GM21367 (cell line): ENCODE results near the gene SOX18.
"Not testable (repeated sequence)": the region's sequence is repeated elsewhere in the genome, so short reads cannot be mapped to it uniquely, and the experiment has no call there.

Experiments
- ATAC-seq: cut with Tn5 transposase; IDR thresholded peaks from one replicate; pipeline ENCODE4 v1.9.1; 2021; ENCODE audit not compliant: unreplicated experiment

The SOX18 gene

DNA sequence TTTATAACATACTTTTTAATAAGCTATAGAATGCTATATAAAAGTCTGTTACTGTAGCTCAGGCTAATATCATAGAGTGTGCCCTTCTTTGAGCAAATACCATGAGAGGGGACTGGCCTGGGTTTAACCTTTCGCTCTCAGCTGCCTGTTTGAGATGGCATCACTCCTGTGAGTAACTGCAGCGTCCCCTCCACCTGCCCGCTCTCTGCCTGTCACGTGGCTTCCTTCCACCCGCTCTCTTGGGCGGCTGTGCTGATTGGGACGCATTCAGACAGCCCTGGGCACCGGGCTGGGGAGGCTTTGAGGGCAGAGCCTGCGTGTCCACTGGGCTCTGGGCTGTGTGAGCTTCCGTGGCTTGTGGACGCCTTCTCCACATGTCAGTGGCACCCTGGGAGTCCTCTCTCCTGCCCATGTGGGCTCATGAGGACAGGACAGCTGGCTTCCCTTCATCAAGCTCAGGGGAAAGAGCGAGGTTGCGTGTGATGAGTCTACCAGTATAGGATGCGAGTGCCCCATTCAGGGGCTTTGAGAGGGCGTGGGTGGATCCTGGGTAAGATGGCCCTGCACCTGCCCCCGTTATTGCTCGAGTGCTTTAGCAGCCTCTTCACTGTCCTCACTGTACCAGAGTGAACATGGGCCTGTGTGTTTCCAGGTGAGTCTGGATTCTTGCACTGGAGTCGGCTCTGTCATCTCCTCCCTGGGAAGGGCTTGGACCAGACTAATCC lies 24.2 kb downstream of the SOX18 start:
- no peak for ATAC-seq

DNA sequence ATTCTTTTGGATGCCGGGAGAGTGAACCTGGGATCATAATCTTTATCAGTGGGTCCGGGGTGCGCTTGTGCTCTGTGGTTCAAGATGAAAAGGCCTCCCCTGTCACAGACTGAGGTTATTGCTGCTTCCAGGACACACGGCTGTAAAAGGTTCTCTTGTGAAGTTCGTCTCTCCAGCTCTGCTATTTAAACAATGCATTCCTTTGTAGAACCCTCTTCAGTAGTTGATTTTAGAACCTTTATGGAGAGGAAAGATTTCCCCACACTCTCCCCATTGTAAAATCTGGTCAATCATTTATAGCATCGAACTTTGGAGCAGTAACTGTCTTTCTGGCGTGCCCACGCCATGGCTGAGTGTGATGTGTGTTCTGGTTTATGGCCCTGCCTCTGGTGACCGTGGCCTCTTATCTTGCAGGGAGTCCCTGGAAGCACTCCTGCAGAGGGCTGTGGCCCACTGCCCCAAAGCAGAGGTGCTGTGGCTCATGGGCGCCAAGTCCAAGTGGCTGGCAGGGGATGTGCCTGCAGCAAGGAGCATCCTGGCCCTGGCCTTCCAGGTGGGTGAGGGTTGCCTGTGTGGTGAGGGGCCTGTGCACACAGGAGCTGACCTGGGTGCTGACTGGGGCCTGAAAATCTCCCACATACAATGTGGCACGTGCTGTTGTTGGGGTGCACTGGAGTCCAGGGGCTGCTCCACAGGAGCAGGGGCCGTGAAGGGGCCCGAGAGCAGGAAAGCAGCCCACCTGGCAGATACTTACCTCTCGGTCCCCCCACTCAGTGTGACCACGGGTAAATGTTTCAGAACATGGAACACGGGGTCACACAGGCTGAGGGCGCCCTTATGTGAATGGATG lies 25.1 kb downstream of the SOX18 start:
- ATAC-seq: no peak

DNA sequence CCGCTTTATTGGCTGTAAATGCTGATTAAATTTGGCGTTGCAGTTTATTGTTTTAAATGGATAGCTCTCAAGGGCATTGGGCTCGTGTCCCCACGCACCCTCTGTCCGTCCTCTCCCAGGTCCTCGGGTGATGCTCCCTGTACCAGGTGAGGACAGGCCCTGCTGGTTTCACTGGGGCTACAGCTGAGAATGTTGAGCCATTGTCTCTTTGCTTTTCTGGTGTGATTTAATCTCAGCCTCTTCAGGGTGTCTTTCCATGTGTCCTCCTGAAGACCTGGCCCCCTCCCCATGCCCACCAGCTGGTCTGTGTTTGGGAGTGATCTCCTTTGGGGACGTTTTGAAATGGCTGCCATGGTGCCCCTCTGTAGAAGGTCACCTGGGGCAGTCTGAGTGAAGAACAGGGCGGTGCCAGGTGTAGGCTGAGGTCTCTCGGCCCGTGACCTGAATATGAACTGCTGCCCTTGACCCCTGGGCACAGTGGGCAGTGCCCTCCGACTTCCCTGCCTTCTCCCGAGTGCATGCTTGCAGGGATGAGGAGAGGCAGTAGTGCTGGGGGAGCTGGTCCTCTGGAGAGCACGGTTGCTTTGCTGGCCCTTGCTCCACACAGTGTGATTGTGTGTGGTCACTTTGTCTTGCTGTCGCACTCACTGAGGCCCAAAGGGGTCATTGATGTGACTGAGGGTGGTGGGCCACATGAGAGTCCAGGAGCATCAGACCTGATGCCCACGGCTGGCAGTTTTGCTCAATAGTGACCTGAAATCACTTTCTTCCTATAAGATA lies 25.9 kb downstream of the SOX18 start:
- no peak for ATAC-seq

GRCh38 chr20:64022671-64023360 lies 26.6 kb downstream of the SOX18 start:
- no peak for ATAC-seq

DNA sequence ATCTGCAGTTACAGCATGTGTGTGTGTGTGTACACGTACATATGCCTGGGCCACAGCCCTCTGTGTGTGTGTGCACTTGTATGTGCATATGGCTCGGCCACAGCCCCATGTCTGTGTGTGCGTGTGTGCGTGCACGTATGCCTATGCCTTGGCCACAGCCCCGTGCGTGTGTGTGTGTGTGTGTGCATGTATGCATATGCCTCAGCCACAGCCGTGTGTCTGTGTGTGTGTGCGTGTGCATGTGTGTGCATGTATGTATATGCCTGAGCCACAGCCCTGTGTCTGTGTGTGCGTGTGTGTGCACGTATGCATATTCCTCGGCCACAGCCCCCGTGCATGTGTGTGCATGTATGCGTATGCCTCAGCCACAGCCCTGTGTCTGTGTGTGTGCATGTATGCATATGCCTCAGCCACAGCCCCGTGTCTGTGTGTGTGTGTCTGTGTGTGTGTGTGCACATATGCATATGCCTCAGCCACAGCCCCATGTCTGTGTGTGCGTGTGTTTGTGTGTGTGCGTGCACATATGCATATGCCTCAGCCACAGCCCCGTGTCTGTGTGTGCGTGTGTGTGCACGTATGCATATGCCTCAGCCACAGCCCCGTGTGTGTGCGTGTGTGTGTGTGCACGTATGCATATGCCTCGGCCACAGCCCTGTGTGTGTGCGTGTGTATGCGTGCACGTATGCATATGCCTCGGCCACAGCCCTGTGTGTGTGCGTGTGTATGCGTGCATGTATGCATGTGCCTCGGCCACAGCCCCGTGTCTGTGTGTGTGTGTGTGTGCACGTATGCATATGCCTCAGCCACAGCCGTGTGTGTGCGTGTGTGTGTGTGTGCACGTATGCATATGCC lies 28.1 kb downstream of the SOX18 start:
- ATAC-seq: no peak

GRCh38 chr20:64015635-64016034 lies 33.8 kb downstream of the SOX18 start:
- ATAC-seq: no peak

GRCh38 chr20:64012385-64013154 lies 36.9 kb downstream of the SOX18 start:
- ATAC-seq: not testable (repeated sequence)

DNA sequence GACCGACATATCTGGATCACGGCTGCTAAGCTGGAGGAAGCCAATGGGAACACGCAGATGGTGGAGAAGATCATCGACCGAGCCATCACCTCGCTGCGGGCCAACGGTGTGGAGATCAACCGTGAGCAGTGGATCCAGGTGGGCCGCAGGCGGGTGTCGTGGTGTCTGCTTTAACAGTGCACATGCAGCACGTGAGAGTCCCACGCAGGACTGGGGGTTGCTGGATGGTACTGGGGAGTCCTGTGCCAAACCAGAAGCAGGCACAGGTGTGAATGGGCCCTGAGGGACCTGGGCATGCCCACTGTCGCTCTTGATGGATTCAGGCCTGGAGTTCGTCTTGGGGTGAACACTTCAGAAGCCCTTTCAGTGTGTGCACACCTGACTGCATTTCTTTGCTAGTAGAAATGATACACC lies 38.1 kb downstream of the SOX18 start:
- no peak for ATAC-seq

GRCh38 chr20:64010711-64011237 lies 38.7 kb downstream of the SOX18 start:
- ATAC-seq: no peak

- no peak for ATAC-seq
These were observed 39.5 kb downstream of the SOX18 start for GRCh38 chr20:64009811-64010387.

GRCh38 chr20:64006902-64007301 lies 42.5 kb downstream of the SOX18 start:
- ATAC-seq: no peak

- no peak for ATAC-seq
These were observed 42.9 kb downstream of the SOX18 start for GRCh38 chr20:64006490-64006889.

DNA sequence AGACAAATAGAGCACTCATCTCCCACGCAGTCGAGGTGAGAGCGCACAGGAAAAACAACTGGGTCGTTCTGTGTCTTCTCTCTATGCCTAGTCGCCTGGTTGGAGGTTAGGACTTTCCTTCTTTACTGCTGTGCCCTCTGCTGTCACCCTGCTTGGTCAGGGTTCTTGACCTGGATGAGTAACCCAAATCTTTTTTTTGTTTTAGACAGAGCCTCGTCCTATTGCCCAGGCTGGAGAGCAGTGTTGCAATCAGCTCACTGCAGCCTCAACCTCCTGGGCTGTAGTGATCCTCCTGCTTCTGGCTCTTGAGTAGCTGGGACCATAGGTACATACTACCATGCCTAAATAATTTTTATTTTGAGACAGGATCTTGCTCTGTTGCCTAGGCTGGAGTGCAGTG lies 44.0 kb downstream of the SOX18 start:
- no peak for ATAC-seq

- no peak for ATAC-seq
These were observed 45.3 kb downstream of the SOX18 start for GRCh38 chr20:64003960-64004725.

DNA sequence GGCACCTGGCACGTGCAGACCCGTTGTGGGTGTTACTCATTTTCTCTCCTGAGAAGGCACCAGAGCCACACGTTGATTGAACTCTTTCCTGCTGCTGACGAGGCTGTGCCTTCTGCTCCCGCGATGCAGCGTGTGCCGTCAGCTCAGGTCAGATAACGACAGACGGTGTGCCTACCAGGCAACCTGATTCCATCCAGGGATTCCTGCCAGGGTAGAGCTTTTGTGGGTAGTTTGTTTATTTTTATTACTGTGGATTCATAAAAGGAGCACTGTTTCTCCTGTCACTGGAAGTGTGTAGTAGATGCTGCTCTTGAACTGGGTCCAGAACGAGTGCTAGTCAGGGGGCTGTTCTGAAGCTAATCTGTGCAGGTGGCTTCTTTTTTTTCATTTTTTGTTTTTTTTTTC lies 47.8 kb downstream of the SOX18 start:
- ATAC-seq: no peak

- ATAC-seq: no peak
These were observed 48.5 kb downstream of the SOX18 start for GRCh38 chr20:64000906-64001305.
